Measurements from ENCODE around the gene FGF12. TPM values are rescaled to one million over a fixed set of nuclear protein-coding genes. Genes with fewer than 3 reads are reported as not detected.

FGF12 gene
- total RNA-seq, 4 donors from 2014 or later, result 0.32 to 0.55 TPM; not detected in 2

DNA sequence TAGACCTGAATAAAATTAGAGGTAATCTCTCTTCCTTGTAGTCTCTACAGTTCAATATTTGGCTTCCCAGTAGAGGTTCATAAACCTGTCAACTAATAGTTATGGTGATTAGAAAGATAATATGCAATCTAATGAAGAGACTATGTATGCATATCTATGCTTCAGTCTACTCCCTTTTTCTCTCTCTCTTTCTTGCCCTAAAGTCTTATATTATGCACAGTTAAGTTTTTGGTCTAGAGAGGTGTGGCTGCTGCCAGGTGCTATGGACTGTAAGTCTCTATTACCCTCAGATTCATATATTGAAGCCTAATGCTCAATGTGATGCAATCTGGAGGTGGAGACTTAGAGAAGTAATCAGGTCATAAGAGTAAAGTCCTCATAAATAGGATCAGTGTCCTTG, 413.7 kb downstream of the FGF12 start:
- Histone ChIP-seq H3K4me1 (no peaks in the 10 kb centered on the region), H3K27ac (no peak overlapping the region), H3K4me3 (no peak overlapping the region), H3K27me3 (no peaks in the 10 kb centered on the region), H3K9me3 (no peaks in the 10 kb centered on the region), H3K36me3 (no peaks in the 10 kb centered on the region)
- intact Hi-C loops (cut with DNase I; ENCODE audit: low total_unique reads) (no loop called here), in situ Hi-C loops (cut with MboI; ENCODE audit: low pct_ligation_motif_present in 1 of 4, low pct_unique_long_range_greater_than_20kb in 1 of 4, low sequenced_read_pairs in 3 of 4) (no loop called here)
- TF ChIP-seq EP300 (IDR thresholded peaks at IDR 0.05; ENCODE audit: low read depth) (no peak), POLR2A (IDR thresholded peaks at IDR 0.05) (no peak), POLR2AphosphoS5 (IDR thresholded peaks at IDR 0.05) (no peak)
- TF ChIP-seq, protein P1, sequence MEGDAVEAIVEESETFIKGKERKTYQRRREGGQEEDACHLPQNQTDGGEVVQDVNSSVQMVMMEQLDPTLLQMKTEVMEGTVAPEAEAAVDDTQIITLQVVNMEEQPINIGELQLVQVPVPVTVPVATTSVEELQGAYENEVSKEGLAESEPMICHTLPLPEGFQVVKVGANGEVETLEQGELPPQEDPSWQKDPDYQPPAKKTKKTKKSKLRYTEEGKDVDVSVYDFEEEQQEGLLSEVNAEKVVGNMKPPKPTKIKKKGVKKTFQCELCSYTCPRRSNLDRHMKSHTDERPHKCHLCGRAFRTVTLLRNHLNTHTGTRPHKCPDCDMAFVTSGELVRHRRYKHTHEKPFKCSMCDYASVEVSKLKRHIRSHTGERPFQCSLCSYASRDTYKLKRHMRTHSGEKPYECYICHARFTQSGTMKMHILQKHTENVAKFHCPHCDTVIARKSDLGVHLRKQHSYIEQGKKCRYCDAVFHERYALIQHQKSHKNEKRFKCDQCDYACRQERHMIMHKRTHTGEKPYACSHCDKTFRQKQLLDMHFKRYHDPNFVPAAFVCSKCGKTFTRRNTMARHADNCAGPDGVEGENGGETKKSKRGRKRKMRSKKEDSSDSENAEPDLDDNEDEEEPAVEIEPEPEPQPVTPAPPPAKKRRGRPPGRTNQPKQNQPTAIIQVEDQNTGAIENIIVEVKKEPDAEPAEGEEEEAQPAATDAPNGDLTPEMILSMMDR (IDR thresholded peaks at IDR 0.05), result no peak
- DNase-seq, result no peak

GRCh38 chr3:192307631-192308030, 419.7 kb downstream of the FGF12 start:
- intact Hi-C loops (cut with DNase I; ENCODE audit: low total_unique reads), result no loop called here
- no peak for DNase-seq
- in situ Hi-C loops (cut with MboI; ENCODE audit: low pct_ligation_motif_present in 1 of 4, low pct_unique_long_range_greater_than_20kb in 1 of 4, low sequenced_read_pairs in 3 of 4), result no loop called here
- TF ChIP-seq POLR2A (IDR thresholded peaks at IDR 0.05) (no peak), POLR2AphosphoS5 (IDR thresholded peaks at IDR 0.05) (no peak), EP300 (IDR thresholded peaks at IDR 0.05; ENCODE audit: low read depth) (no peak)
- TF ChIP-seq, protein P1 (IDR thresholded peaks at IDR 0.05), result no peak
- Histone ChIP-seq H3K27ac (no peak overlapping the region), H3K4me3 (no peak overlapping the region), H3K36me3 (no peaks in the 10 kb centered on the region), H3K9me3 (no peaks in the 10 kb centered on the region), H3K4me1 (no peaks in the 10 kb centered on the region), H3K27me3 (no peaks in the 10 kb centered on the region)
- WGBS, 2 donors (ENCODE audit: low coverage in 1 of 2), result 80 to 81% methylated on average over 3 of the region's 3 CpGs

DNA sequence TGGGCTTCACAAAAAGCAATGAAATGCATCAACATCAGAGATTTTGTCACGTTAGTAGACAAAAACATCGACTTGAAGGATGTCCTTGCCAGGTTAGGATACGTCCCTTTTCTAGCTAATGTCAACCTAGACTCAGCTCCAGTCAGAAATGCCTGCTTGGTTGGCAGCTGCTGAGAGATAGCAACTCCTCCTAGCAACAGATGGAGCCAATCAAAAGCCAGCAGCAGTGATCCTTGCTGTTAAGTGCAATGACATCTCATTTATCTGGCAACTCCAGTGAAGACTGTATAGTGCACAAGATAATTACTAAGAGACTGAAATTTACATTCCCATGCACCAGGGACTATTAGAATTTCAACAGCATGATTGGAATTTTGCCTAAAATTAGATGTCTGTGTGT, 424.1 kb downstream of the FGF12 start:
- intact Hi-C loops (cut with DNase I; ENCODE audit: low total_unique reads), result no loop called here
- no peaks in the 10 kb centered on the region for H3K9me3 ChIP-seq
- in situ Hi-C loops (cut with MboI; ENCODE audit: low pct_ligation_motif_present in 1 of 4, low pct_unique_long_range_greater_than_20kb in 1 of 4, low sequenced_read_pairs in 3 of 4), result no loop called here
- no peaks in the 10 kb centered on the region for H3K36me3 ChIP-seq
- WGBS, 2 donors (ENCODE audit: low coverage in 1 of 2), result 77% methylated on average over 3 of the region's 3 CpGs; no CpG with 5 or more reads in 1 of the 2 donors
- TF ChIP-seq, protein P1 (IDR thresholded peaks at IDR 0.05), result no peak
- TF ChIP-seq EP300 (IDR thresholded peaks at IDR 0.05; ENCODE audit: low read depth) (no peak), POLR2AphosphoS5 (IDR thresholded peaks at IDR 0.05) (no peak), POLR2A (IDR thresholded peaks at IDR 0.05) (no peak)
- no peaks in the 10 kb centered on the region for H3K27me3 ChIP-seq
- H3K4me1 ChIP-seq, result no peaks in the 10 kb centered on the region
- no peak overlapping the region for H3K27ac ChIP-seq
- DNase-seq, result no peak
- no peak overlapping the region for H3K4me3 ChIP-seq

- no peak for DNase-seq
- no peaks in the 10 kb centered on the region for H3K27me3 ChIP-seq
- TF ChIP-seq, protein P1 (IDR thresholded peaks at IDR 0.05), result no peak
- no peak for TF ChIP-seq POLR2A (IDR thresholded peaks at IDR 0.05)
- TF ChIP-seq POLR2AphosphoS5 (IDR thresholded peaks at IDR 0.05), result no peak
- no peak for TF ChIP-seq EP300 (IDR thresholded peaks at IDR 0.05; ENCODE audit: low read depth)
- no peaks in the 10 kb centered on the region for H3K9me3 ChIP-seq
- no peaks in the 10 kb centered on the region for H3K36me3 ChIP-seq
- in situ Hi-C loops (cut with MboI; ENCODE audit: low pct_ligation_motif_present in 1 of 4, low pct_unique_long_range_greater_than_20kb in 1 of 4, low sequenced_read_pairs in 3 of 4) (no loop called here), intact Hi-C loops (cut with DNase I; ENCODE audit: low total_unique reads) (no loop called here)
- no peak overlapping the region for H3K27ac ChIP-seq
- H3K4me3 ChIP-seq, result no peak overlapping the region
- H3K4me1 ChIP-seq, result no peaks in the 10 kb centered on the region
Measured at GRCh38 chr3:192302721-192303120, 424.6 kb downstream of the FGF12 start.
